GM18526 (cell line): ENCODE results near the gene SELENOW.

Source experiments
- POLR2A ChIP-seq: IDR thresholded peaks from 3 replicates; pipeline ENCODE4 v1.6.1; 2011; ENCODE audit not compliant: insufficient read length; ENCODE audit errors: extremely low read depth

The SELENOW gene

DNA sequence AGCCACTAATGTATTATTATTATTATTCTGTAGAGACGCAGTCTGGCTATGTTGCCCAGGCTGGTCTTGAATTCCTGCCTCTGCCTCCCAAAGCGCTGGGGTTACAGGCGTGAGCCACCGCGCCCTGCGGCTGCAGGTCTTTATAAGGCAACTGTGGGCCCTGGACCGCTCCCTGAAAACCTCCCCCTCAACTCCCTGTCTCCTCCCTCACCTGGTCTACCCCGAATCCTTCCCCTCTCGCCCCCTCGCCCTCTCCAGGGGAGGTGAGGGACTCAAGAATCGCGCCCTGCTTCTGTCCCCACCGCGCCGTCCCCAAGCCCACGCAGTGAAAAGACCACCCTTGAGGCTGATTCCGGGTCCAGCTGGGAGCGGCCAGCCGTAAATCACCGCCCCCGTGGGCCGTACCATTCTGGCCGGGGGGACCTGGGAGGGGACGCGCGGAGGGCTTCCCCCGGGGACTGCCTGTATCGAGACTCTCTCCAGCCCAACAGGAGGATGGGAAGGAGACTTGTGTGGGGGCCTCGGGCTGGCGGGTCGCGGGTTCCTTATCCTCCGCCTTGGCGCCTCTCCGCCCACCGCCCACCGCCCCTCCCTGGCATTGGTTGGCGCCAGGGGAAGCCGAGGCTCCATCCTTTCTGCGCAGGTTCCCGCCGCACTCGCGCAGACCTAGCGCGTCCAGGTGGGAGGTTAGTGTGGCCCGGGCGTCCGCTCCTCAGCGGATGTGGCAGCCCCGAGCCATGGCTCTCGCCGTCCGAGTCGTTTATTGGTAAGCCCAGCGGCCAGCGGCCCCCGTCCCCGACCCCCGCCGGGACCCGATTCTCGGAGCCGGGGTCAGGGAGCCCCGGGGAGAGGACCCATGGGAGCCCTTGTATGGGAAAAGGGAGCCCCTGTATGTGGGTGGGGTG, at the start of gene SELENOW:
Gene SELENOW (plus strand): TSS at position 655 of the 905 bp plus-strand sequence. CDS start 83 bp downstream, at position 738.
- TF ChIP-seq POLR2A = peak; percentile 97

DNA sequence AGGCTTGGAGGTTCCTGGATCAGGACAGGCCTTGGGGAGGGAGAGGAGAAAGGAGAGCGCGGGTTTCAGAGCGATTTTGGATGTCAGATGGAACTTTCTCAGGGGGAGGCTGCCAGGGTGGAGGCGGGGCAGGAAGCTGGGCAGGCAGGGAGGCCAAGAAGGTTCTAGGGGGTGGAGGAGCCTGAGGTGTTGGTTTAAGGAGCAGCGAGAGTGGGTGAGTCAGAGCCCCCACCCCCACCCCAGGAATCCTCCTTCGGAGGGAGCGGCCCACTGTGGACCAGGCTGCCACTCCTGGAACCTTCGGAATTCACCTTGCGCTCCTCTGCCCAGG, 49.1 kb upstream of the SELENOW start:
- TF ChIP-seq POLR2A = no peak

DNA sequence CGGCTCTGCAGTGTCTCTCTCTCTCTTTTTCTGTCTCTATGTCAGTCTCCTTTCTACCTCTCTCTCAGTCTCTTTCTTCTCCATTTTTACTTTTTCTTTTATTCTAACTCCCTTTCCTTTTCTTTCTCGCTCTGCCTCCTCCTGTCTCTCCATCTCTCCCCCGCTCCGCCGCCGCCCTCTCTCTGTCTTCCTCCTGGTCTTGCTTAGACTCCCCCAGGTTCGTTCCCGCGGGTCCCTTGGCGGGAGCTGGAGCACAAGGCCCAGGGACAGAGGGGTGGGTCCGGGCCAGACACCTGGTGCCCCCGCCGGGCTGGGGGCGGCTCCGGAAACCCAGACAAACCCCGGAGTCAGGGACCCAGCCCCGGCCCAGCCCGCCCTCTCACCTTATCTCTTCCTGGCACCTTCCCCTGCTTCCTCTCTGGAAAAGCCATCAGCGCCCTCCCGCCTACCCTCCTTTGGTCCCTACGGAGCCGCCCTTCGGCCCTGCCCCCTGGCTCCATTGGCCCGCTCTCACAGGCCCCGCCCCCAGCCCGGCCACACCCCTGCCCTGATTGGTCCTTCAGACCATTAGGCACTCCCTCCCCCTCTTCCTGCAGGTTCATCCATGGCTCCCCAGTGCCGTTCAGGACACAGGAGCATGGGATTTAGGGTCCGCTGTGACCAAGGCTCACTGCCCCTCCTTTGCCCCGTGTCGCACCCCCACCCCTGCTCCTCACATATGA, 48.5 kb upstream of the SELENOW start:
- no peak for TF ChIP-seq POLR2A

GRCh38 chr19:47730521-47730889, 48.0 kb upstream of the SELENOW start:
- no peak for TF ChIP-seq POLR2A

DNA sequence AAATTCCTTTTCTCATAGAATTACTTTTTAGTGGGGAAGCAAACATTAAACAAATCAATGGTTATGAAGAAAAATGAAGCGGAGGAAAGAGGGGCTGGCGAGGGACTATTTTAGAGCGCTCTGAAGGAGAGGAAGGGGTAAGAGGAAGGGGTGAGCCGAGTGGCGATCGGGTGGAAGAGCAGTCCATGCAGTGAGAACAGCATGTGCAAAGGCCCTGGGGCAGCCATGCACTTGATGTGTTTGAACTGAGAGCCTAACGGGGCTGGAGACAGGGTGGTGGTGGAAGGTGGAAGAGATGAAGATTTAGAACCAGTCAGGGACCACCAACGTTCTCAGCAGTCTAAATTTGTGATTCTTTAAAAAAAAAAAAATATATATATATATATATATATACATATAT, 47.6 kb upstream of the SELENOW start:
- no peak for TF ChIP-seq POLR2A

GRCh38 chr19:47735131-47735530, 43.4 kb upstream of the SELENOW start:
- no peak for TF ChIP-seq POLR2A

DNA sequence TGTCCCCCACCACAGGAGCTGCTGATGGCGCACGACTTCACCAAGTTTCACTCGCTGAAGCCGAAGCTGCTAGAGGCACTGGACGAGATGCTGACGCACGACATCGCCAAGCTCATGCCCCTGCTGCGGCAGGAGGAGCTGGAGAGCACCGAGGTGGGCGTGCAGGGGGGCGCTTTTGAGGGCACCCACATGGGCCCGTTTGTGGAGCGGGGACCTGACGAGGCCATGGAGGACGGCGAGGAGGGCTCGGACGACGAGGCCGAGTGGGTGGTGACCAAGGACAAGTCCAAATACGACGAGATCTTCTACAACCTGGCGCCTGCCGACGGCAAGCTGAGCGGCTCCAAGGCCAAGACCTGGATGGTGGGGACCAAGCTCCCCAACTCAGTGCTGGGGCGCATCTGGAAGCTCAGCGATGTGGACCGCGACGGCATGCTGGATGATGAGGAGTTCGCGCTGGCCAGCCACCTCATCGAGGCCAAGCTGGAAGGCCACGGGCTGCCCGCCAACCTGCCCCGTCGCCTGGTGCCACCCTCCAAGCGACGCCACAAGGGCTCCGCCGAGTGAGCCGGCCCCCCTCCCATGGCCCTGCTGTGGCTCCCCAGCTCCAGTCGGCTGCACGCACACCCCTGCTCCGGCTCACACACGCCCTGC, 37.5 kb upstream of the SELENOW start:
- TF ChIP-seq POLR2A = no peak

DNA sequence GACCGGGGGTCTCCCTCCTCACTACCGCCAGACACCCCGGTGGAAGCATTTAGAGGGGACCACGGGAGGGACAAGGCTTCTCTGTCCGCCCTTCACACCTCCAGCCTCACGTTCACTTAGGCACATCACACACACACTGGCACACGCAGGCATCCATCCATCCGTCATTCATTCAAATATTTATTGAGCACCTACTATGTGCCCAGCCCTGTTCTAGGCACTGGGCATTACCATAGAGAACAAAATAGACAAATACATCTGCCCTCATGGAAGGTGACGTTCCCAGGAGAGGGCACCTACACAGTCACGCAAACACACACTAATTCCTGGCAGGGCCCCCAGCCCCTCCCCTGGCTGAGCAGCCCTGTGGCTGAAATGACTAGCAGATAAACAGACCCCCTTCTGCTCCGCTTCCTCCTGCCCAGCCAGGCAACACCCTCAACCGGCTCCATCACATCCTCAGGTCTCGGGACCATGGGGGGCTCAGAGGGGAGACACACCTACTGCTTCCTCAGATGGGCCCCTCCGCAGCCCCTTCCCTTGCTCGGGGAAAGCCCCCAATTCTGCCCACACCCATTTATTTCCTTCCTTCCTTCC, 36.9 kb upstream of the SELENOW start:
- no peak for TF ChIP-seq POLR2A

GRCh38 chr19:47742634-47743033, 35.9 kb upstream of the SELENOW start:
- no peak for TF ChIP-seq POLR2A

GRCh38 chr19:47745010-47745901, 33.2 kb upstream of the SELENOW start, which contains the start of gene NOP53:
TSS of gene NOP53 (plus strand) at chr19:47745546. CDS start at chr19:47745560, 14 bp downstream.
- peak; percentile 93 for TF ChIP-seq POLR2A

DNA sequence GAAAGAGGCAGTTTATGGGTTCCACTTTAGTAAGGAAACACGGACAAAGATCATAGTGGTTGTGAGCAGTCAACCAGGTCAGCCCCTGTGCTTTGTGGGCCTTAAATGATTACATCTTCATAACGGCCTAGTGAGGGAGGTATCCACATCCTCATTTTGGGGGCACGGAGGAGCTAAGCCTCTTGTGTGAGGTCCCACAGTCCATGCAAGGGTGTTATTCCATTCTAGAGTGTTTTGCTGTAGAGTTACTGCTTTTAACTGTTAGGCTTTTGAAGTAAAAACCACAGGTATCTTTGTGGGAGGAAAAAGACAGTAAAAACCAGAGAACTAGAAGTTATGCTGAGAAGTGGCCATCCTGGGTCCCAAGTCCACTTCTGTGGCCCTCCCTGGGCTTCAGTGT, 29.2 kb upstream of the SELENOW start:
- no peak for TF ChIP-seq POLR2A

GRCh38 chr19:47750752-47751151, 27.8 kb upstream of the SELENOW start:
- no peak for TF ChIP-seq POLR2A

DNA sequence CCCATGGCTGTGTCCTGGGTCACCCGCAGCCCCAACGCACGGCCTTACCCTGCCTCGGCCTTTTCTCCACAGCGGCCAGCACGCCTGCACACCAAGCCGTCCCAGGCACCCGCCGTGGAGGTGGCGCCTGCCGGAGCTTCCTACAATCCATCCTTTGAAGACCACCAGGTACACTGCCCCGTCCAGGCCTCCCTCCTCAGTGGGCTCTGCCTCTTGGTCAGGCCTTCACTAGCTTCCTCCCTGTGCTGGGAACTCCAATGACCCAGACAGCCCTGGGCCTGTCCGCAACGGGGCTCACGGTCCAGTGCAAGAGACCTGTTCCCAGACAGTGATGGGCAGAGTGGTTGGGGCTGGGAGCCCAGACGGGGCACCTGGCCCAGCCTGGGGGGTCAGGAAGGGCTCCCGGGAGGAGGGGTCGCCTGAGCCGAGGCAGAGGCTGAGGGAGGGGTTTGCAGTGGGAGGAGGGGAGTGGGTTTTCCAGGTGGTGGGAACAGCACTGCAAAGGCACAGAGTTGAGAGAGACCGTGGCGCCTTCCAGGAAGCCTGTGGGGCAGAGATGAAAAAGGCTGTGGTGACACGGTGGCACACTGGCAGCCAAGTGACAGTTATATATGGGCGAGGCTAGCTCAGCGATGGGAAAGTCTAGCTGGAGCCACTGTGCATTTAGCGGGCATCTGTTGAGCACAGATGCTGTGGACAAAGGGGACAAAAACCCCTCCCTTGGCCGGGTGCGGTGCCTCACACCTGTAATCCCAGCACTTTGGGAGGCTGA, 25.9 kb upstream of the SELENOW start:
- no peak for TF ChIP-seq POLR2A

DNA sequence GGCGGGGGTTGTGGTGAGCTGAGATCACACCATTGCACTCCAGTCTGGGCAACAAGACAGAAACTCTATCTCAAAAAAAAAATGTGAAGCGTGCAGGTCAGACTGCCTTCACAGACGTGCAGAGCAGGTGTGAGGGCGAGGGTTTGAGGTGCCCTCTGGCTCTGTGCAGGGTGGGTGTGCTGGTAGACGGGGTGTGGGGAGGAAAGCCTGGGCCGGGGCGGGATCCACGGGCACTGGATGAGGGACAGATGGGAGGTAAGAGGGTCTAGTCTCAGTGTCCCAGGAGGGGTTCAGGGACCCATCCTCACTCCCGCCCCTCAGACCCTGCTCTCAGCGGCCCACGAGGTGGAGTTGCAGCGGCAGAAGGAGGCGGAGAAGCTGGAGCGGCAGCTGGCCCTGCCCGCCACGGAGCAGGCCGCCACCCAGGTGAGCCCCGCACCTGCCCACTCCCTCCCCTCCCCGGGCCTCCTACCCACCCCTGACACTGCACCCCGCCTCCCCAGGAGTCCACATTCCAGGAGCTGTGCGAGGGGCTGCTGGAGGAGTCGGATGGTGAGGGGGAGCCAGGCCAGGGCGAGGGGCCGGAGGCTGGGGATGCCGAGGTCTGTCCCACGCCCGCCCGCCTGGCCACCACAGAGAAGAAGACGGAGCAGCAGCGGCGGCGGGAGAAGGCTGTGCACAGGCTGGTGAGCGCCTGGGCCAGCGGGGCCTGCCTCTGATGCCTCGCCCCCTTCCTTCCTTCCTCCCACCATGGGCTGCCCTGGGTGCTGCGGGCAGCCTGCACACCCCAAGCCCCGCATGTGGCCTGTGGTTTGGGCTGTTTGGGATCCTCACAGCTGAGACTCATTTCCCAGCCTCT, 24.1 kb upstream of the SELENOW start:
- no peak for TF ChIP-seq POLR2A
